HG03139 (cell line): Measurements from ENCODE around the gene CD34.
"Not testable (repeated sequence)": the region's sequence is repeated elsewhere in the genome, so short reads cannot be mapped to it uniquely, and the experiment has no call there.

Experiments
- ATAC-seq: cut with Tn5 transposase; IDR thresholded peaks from one replicate; pipeline ENCODE4 v1.9.1; 2021; ENCODE audit not compliant: unreplicated experiment

The CD34 gene, protein sequence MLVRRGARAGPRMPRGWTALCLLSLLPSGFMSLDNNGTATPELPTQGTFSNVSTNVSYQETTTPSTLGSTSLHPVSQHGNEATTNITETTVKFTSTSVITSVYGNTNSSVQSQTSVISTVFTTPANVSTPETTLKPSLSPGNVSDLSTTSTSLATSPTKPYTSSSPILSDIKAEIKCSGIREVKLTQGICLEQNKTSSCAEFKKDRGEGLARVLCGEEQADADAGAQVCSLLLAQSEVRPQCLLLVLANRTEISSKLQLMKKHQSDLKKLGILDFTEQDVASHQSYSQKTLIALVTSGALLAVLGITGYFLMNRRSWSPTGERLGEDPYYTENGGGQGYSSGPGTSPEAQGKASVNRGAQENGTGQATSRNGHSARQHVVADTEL

DNA sequence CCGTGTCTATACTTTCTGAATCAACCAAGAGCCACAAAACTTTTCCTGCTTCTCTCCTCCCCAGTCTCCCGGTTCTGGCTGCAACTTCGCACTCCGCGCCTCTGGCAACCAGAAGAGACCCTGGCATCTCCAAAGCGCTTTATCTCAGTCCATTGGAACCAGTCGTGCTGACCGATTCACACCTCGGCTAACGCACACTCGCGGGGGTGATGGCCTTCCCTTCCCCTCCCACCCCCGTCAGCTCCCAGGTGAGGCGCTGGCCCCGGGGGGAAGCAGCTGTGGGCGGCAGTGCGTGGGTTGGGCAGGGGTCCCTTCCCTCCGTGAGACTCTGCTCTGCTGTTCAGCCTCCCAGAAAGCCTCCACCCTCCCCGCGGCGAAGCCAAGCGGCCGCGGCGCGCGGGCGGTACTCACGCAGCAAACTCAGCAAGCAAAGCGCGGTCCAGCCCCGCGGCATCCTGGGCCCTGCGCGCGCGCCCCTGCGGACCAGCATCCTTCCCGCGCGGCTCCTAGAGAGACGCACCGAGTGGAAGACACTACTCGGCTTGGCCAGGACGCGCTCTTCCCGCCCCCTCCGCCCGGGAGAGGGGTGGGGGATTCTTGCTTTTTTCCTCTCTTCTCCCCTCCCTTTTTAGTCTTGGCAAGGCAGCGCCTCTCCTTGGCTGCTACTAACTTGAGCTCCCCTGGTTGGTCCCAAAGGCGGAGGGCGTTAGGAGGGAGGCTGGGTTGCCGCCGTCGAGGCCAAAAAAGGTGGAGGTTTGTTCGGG lies at the start of gene CD34:
Gene CD34, minus strand, starts transcription at position 535 of the 764 bp plus-strand sequence. Its CDS starts 45 bp downstream, at position 490.
- ATAC-seq: no peak

DNA sequence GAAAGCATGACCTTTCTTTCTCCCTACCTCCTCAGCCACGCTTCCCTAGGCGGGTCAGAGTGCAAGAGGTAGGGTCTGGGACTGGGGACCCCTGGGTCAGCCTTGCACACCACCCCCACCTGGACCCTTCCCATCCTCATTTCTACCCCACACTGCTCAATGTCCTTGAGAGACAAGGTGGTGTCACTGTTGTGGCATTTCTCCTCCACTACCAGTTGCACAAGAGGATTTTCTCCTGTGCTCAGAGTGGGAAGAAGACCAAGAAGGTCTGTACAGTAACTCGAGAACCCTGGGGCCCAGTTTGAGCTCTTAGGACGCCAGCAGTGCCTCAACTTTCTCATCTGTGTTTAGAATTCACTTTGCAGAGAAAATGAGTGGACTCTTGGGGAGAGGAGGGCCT lies 49.4 kb upstream of the CD34 start:
- ATAC-seq: no peak

DNA sequence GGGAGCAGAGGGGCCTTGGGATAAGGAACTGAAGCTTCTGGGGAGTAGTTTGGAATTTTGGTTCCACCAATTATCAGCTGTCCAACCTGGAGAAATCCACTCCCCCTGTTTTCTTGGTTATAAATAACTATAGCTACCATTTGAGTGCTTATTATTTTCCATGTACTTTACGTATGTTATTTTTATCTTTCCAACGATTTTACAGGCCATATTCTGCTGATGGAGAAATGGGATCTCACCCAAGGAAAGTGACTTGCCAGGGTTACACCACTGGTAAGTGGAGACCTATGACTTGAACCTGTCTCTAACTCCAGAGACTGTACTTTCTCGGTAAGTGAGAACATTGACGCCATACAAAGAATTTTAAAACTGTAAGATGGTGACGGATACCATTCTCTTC lies 49.0 kb upstream of the CD34 start:
- no peak for ATAC-seq

DNA sequence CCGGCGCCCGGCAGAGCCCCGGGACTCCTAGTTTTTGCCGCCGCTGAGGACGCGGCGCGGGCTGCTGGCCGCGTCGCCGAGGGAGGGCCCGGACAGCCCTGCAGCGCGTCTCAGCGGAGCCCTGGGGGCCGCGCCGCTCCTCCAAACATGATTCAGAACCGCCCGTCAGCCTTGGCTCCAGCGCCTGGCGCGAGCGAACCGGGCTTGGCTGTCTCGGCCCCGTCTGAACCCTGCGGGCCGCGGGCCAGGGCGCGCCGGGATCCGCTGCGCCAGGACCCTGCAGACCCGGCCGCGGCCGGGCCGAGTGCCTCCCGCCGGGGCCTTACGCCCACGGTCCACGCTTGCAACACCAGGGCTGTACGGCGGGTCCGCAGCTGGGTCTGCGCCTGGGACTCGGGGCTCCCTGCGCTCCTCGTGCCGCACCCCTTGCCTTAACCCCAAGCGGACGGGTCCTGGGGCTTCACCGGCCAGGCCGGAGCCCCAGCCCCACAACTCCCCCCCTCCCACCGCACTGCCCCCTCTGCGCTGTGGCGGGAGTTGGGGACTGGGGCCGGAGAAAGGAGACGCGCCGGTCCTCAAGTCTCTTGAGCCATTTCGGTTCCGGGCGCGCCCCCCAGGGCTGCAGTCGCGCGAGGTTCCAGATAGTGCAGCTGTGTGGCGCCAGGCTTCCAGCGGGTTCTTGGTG lies 48.4 kb upstream of the CD34 start:
- no peak for ATAC-seq

DNA sequence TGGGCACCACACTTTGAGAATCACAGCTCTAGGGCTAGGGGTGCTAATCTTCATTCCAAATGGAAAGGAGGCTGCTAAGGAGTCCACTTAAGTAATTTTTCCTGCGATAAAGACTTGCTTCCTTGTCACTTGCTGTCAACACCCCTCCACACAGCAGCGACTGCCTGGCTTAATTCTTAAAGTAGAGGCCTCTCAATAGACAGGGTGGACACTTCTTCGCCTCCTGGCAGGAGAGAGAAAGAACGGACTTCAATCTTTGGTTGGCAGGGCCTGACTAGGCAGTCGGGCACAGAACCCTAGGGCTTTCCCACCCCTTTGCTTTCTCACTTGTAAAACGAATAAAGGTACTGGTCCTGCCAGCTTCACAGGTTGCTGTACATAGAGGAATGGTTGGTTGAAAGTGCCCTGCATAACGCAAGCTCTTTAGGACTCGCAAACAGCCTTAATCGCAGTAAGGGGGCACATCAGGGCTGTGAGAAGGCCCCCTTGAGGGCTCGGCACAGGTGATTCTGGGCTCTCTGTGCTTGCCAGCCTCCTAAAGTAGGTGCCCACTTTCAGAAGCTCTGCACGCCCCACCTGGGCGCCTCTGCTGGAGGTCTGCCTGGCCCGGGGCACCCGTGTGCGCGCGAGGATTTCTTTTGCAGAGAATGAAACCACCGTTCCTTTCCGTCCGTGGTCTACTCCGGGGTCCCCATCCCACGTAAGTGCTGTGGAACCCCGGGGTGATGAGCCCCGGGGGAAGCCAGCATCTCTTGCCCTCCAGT lies 47.6 kb upstream of the CD34 start:
- ATAC-seq: no peak

DNA sequence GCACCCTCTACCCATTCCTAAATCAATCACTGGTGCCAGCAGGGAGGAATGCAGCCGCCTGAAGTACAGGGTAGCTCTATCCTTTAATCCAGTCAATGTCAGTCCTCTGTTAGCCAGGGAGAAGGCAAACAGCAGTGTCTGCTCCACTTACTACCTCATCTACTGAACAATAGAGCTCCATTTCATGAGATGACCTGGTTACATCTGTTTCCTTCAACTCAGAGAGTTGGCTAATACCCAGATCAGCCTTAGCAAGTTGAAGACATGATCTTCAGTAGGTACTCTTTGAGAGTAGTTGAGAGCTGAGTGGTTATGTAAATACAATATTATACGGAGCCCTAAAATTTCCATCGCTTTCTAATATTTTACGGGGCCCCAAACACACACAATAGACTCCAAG lies 46.1 kb upstream of the CD34 start:
- ATAC-seq: no peak

DNA sequence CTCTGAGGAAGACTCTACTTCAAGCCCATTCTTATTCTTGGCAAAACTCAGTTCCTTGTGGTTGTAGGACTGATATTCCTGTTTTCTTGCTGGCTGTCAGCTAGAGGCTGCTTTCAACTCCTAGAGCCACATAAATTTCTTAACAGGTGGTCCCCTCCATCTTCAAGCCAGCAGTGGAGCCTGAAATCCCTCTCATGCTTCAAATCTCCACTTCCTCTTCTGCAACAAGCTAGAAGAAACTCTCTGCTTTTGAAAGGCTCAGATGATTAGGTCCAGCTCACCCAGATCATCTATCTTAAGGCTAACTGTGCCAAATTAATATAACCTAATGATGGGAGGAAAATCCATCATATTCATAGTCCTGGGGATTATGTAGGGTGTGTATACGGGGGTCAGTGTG lies 43.2 kb upstream of the CD34 start:
- no peak for ATAC-seq

DNA sequence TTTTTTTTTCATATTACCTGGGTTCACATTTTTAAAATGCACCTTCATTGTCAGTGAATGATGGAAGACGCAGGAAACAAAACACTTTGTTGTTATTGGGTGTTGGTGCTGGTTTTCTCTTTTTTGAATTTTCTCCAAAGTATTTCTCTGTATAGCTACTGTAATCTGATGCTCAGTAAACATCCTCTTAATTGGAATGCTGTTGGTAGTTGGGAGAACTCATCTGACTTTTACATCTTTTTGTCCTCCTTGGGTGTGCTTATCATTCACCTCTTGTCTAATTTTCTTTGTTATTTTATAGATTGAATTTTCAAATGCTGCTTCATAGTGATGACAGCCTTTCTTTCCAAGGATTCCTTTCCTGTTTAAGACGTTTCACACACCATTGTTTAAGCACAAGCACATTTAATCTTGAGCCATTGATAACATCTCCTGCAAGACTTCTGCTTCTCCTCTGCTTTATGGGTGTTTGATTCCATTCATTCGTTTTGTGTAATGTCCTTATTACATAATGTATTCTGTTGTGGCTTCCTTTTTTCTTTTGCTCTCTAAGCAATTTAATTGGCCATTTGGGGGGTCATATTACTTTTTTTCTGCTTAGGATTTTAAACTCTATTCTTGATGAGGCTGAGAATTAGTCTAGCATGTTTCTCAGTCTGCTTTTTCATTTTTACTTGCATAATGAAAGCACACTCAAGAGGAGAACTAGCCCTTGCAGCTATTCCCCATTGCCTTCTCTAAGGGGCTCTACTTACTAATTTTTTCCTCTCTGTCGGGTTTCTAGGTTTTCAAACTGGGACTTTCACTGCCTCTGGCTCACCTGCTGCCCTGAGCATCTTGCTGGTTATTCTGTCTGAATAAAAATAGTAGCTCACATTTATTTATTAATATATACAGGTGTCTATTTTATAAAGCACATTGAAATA lies 42.0 kb upstream of the CD34 start:
- no peak for ATAC-seq

DNA sequence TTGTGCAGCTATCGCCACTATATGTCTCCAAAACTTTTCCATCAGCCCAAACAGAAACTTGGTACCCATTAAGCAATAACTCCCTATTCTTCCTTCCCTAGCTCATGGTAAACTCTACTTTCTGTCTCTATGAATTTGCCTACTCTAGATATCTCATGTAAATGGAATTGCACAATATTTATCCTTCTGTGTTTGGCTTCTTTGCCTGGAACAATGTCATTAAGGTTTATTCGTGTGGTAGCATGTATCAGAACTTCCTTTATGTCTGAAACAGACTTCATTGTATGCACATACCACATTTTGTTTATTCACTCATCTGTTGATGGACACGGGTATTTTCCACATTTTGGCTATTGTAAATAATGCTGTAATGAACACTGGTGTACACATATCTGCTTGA lies 40.7 kb upstream of the CD34 start:
- no peak for ATAC-seq

DNA sequence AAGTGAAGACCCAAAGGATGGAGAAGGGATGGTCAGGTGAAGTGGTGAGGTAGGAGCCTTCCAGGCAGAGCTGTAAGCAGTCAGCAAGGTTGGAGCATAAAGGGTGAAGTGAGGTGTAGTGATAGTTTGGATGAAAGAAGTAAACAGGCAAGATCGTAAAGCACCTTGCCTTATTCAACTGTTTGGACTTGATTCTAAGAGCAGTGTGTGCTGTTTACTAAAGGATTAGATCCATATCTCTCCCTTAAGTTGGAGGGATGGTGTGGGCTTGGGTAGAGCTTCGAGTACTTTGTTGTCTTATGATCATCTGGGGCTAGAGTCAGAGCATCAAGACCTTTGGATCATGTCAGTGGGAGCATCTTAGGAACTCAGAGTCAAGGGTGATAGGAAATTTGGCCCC lies 39.8 kb upstream of the CD34 start:
- no peak for ATAC-seq

DNA sequence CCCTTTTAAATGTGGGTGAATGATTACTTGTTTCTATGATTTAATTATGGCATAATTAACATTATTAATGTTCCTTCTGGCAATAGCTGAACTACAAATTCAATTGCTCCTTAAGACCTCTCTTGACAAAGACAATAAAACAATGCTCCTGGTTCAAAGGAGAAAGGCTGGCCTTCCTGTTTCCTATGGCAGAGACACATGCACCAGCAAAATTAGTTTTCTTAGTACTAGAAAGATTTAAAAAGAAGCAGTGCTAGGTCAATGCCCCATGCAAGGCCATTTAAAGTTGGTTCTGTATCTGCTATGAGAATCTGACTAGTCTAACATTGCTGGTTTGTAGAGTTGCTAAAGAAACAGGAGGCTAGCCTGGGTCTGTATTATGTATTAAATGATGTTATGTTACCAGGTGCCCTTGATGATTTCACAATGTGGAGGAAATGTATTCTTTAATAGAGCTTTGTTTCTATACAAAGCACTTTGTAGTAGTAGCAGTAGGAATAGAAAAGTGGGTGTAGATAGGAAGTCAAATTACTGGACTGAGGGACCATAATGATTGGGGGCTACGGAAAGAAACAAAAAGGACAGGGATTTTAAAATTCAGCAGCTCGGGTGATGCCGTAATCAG lies 38.8 kb upstream of the CD34 start:
- ATAC-seq: no peak

DNA sequence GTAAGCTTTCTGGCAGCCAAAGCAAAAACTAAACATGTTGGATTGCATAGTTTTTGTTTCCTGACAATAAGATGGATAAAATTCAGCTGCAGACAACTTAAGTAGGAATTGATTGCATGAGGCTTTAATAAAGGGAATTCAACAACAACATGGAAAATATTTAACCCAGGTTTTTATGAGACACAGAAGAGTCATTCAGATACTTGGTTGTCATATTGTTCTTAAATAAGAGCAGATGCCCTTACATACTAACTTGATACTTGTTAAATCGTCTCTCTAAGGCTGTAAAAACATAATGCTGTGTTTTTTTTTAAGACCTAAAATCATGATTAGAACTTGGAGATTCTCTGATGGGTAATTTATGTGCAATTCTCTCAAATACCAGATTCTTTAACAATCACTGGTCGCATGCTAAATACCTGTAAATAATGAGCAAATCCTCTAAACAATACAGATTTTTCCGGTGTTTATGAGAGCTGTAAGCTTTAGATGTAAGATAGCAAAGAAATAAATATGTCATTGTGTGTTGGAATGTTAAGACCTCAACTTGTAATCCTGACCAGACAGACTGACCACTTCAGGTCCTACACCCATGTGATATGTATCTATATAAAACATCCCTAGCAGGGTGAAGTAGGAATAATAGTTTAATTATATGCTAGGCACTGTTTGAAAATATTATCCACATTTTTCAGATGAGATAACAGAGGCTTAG lies 37.8 kb upstream of the CD34 start:
- ATAC-seq: no peak

DNA sequence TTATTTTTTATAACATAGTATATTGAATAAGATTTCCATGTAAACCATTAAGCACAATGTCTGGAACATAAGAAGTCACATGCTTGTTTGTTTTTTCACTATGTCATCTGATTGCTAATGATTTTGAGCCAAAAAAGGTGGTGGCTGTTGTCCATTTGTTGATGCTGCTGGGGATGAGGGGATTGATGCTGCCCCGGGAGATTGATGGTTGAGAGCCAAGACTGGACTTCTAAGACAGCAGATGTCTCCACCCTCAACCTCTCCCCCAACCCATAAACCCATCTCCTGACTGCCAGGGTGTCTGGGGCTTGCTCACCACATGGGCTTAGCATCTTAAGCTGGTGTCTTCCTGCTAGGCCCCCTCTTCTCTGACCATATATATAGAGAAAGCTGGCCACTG lies 35.8 kb upstream of the CD34 start:
- no peak for ATAC-seq

DNA sequence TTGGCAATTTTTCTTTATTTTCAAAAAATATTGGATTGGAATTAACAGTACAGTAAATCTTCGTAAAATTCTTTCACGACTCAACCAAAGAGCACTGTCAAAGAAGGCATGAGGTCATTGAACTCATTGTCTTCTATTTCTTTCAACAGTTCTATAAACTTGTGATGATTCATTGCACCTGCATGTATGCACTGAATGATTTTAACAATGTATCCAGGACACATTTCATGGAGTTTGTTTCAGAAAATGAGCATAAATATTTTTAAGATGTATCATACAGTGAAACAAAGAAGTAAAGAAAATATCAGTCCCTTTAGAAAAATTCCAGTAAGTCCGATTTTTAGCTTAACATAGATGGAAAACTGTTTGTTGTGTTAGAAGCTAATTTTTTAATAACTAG lies 33.6 kb upstream of the CD34 start:
- no peak for ATAC-seq

DNA sequence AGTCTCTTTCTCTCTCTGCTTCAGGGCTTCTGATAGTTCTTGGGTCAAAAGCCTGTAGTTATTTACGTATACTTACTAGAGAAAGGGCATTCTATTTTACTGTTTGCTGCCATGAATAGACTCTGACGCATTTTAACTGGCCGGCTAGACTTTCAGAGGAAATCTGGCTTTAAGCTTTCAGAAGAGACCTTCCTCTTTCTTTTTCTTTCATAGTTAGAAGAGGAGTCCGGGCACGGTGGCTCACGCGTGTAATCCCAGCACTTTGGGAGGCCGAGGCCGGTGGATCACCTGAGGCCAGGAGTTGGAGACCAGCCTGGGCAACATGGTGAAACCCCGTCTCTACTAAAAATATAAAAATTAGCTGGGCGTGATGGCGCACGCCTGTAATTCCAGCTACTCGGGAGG lies 31.4 kb upstream of the CD34 start:
- not testable (repeated sequence) for ATAC-seq

DNA sequence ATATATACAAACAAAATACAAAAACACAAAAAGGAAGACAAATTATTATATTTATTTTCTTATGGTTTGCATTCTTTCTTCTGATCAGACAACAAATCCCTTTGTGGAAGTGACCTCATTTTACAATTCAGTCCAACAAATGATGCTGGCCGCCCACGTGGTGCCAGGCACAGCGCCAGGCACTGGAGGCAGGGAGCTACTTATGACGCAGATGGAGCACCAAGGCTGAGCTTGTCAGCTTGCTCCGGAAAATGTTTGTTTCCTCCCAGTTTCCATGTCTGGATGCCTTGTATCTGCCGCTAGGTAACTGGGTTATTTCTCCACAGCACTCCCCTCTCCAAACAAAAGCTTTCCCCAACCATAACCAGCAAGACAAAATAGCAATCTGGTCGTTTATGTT lies 30.7 kb upstream of the CD34 start:
- ATAC-seq: no peak

DNA sequence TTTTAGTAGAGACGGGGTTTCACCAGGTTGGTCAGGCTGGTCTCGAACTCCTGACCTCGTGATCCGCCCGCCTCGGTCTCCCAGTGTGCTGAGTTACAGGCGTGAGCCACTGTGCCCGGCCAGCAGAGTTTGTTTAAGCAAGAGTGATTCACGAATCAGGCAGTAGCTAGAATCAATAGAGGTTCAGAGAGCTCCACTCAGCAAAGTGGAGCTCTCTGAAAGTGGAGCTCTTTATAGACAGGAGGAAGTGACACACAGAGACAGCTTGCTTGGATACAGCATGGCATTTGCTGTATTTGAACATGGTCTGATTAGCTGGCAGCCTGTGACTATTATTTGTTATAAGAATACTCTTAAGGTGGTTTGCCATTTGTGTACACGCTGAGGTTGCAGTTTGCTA lies 27.1 kb upstream of the CD34 start:
- no peak for ATAC-seq

DNA sequence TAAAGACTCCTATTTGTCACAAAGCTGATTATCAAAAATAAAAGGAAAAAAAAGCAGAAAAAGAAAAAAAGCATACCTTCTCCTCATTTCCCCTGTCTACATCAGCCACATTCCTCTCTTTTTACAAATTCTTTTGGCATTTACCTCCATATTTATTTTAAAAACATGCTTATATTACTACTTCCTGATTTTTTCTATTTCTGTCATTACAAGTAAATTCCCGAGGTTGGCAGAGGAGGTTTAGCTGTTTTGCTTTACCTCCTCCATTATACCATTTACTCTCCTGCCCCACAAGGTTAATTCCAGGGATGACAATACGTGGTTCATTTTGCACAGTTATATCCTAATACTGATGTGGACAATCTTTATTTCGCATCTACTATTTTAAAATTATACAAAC lies 26.3 kb upstream of the CD34 start:
- no peak for ATAC-seq

DNA sequence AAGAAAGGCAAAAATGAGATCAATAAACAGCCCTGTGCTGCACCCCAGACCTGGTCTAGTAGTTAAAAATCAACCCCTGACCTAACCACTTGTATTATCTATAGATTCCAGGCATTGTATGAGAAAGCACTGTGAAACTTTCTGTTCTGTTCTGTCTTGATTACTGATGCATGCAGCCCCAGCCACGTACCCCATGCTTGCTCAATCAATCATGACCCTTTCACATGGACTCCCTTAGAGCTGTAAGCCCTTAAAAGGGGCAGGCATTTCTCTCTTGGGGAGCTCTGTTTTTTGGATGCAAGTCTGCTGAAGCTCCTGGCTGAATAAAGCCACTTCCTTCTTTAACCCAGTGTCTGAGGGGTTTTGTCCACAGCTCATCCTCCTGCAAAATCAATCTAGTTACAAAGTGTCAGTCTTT lies 24.2 kb upstream of the CD34 start:
- peak; percentile 95 for ATAC-seq
